ENCODE data around the gene PXMP2.

PXMP2 gene

DNA sequence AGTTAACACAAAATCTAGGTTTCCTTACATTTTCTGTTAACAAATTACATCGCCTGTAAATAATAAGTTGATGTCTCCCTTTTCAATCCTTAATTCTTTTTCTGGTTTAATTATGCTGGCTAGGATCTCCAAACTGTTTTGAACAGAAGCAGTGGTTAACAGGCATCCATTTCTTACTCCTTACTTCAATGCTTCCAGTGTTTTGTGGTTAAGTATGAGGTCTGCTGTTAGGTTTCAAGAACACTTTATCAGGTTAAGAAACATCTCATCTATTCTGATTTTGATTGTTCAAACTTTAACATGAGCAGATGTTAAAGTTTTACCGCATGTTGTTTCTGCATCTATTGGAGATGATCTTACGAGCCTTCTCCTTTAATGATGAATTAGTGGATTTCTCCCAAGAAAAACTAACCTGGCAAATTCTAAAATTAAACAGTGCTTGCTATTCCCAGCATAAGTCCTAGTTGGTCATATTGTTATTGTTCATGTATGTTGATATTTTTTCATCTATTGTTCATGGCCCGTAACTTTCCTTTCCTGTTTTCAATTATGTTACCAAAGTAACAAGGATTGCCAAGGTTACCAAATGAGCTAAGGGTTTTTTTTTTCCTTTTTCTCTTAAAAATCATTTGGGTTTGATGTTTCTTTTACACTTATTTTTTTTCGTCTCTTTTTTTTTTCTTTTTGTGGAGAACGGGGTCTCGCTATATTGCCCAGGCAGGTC, 33.7 kb upstream of the PXMP2 start:
- TF ChIP-seq, protein P1, sequence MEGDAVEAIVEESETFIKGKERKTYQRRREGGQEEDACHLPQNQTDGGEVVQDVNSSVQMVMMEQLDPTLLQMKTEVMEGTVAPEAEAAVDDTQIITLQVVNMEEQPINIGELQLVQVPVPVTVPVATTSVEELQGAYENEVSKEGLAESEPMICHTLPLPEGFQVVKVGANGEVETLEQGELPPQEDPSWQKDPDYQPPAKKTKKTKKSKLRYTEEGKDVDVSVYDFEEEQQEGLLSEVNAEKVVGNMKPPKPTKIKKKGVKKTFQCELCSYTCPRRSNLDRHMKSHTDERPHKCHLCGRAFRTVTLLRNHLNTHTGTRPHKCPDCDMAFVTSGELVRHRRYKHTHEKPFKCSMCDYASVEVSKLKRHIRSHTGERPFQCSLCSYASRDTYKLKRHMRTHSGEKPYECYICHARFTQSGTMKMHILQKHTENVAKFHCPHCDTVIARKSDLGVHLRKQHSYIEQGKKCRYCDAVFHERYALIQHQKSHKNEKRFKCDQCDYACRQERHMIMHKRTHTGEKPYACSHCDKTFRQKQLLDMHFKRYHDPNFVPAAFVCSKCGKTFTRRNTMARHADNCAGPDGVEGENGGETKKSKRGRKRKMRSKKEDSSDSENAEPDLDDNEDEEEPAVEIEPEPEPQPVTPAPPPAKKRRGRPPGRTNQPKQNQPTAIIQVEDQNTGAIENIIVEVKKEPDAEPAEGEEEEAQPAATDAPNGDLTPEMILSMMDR (conservative IDR thresholded peaks at IDR 0.05; ENCODE audit: low read length), result no peak
- no peak overlapping the region for H3K4me3 ChIP-seq (ENCODE audit: low read length)
- DNase-seq (ENCODE audit: low read depth), result peak; percentile 25

DNA sequence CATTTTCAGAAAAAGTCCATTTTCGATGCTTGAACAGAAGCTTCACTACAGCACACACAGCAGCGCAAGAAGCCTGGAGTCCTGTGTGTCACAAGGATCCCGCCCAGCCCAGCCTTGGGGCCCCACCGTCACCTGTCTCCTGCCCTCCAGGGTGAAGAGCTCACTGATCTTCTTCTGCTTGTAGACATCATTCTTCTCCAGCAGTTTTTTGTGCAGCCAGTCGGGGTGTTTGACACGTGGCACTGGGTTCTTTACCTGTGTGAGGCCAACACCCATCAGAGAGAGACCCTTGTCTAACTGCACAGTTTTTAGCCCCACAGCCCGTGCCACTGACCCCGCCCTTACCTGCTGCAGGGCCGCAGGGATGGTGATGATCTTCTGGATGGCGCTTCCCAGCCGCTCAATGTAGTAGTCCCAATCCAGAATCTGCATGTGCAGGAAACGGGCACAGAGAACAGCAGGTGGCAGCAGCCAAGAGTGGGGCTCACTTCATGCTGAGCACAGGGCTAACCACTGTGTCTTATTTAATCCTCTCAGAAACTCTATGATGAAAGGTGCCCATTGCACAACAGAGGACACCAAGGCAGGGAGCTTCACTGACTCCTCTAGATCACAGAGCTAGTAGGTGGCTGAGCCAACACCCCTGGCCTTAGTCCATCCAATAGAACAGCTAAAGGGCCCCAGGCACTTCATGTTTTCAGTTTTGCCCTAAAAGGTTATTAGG, 30.2 kb upstream of the PXMP2 start:
- TF ChIP-seq, protein P1 (conservative IDR thresholded peaks at IDR 0.05; ENCODE audit: low read length), result no peak

DNA sequence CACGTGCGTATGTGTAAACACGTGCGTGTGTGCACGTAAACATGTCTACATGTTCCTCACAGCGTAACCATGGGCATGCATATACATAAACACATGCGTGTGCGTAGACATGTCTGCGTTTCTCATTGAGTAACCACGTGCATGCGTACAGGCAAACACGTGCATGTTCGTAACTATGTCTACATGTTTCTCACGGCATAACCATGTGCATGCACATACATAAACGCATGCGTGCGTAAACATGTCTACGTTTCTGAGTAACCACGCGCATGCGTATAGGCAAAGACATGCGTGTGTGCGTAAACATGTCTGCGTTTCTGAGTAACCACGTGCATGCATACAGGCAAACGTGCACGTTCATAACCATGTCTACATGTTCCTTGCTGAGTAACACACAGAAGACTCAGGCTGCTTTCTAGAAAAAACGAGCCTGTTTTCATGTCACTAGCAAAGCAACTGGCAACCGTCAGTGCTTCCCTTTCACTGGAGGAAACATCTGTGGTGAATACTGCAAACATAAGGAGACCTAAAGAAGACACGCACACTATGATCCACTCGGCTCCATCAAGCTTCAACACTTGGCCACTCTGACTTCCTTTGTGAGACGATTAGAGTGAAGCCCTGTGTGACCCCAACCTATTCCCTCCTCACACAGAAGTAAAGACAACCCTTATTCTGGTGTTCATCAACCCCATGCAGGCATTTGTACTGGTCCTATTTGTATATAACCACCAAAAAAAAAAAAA, 29.1 kb upstream of the PXMP2 start:
- no peak for DNase-seq (ENCODE audit: low read depth)
- H3K4me3 ChIP-seq (ENCODE audit: low read length), result no peak overlapping the region
- TF ChIP-seq, protein P1 (conservative IDR thresholded peaks at IDR 0.05; ENCODE audit: low read length), result no peak

More for the DNA sequence above, 30.2 kb upstream of the PXMP2 start:
- DNase-seq (ENCODE audit: low read depth), result no peak
- no peak overlapping the region for H3K4me3 ChIP-seq (ENCODE audit: low read length)

DNA sequence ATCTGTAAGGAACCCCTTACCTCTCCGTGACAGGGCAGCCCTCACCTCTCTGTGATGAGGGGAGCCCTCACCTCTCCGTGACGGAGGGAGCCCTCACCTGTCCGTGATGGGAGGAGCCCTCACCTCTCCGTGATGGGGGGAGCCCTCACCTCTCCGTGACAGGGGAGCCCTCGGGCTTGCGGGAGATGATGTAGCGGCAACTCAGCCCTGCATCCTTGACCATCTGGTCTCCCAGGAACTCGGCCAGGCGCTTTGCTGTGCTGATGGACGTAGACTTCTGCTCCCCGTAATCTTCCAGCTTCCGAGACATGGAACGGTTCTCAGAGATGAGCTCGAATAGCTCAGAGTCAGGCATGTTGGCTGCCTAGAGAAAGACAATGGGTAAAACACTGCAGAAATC, 28.2 kb upstream of the PXMP2 start:
- DNase-seq (ENCODE audit: low read depth), result no peak
- TF ChIP-seq, protein P1 (conservative IDR thresholded peaks at IDR 0.05; ENCODE audit: low read length), result no peak
- H3K4me3 ChIP-seq (ENCODE audit: low read length), result no peak overlapping the region

DNA sequence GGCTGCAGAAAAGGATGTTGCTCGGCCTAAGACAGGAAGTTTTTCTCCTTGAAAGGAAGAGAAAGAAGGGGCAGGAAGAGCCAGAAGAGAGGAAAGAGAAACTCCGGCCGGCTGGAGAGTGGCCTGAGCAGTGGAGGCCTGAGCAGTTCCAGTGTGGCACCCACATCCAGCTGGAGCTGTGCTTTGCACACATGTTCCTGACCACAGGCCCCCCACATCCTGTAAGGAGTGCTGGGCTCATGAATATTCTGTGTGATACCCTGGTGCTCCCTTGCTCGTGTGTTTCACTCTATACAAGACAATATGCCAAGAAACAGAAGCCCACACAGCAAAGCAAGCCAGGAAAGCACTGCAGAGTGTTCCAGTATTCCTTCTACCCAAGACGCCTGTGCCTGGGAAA, 27.3 kb upstream of the PXMP2 start:
- no peak overlapping the region for H3K4me3 ChIP-seq (ENCODE audit: low read length)
- no peak for DNase-seq (ENCODE audit: low read depth)
- TF ChIP-seq, protein P1 (conservative IDR thresholded peaks at IDR 0.05; ENCODE audit: low read length), result no peak

DNA sequence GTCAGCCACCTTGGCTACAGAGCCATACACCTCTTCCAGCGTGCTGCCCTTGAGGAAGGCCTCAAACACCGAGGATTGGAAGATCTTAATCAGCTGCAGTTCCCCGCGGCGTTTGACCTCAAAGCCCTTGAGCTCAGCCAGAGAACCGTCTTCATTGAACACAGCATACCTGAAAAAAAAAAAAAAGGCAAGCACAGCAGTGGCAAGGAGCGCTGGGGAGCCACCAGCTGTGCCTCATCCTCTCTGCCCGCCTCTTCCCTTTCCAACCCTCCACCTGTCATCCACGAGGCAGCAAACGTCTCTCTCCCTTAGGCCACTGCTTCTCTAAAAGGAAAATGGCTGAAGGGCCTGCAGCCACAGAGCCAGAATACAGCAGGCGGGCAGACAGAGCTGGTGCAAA, 26.4 kb upstream of the PXMP2 start:
- no peak overlapping the region for H3K4me3 ChIP-seq (ENCODE audit: low read length)
- no peak for DNase-seq (ENCODE audit: low read depth)
- TF ChIP-seq, protein P1 (conservative IDR thresholded peaks at IDR 0.05; ENCODE audit: low read length), result no peak

Data from AG10803 (cell line).